NCI-H1105 (cell line): ENCODE data around the gene PLEKHJ1.

Experiments used
- DNase-seq: peaks from one replicate; lab custom pipeline; 2025; lab: John Stamatoyannopoulos, UW

PLEKHJ1 gene

GRCh38 chr19:2197270-2197669 lies 38.9 kb downstream of the PLEKHJ1 start:
- no peak for DNase-seq

DNA sequence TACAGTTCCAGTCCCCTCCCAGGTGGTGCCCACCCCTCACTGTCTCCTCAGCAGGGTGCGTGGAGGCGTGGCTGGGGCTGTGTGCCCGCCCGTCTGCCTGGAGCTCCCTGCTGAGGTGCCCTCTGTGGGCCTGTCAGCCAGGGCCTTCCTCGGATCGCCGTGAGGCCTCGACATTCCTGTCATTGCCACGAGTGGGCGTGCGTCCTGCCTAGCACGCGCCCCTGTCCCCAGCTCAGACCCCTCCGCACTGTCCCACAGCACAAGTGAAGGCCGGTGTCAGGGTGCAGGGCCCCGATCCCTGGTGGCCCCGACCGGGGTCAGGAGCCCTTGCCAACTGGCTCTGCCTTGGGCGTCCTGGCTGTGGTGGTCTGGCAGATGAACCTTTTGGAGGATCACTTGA lies 40.2 kb downstream of the PLEKHJ1 start:
- no peak for DNase-seq

DNA sequence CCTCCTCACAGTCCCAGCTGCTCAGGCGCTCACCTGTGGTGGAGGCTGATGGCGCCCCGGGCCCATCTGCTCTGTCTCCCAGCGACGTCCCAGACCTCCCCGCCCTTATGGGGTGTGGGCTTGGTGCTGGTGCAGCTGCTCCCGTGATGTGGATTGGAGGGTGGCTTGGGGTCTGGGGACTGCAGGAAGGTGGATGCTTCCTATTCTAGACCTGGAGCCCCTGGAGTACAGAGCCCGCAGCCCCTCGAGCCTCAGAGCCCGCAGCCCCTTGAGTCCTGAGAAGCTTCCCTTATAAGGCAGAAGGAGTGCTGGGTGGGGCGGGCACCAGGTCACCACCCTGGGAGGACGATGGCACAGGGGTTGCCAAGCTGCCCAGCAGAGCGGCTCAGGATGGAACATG lies 40.8 kb downstream of the PLEKHJ1 start:
- DNase-seq, result no peak

DNA sequence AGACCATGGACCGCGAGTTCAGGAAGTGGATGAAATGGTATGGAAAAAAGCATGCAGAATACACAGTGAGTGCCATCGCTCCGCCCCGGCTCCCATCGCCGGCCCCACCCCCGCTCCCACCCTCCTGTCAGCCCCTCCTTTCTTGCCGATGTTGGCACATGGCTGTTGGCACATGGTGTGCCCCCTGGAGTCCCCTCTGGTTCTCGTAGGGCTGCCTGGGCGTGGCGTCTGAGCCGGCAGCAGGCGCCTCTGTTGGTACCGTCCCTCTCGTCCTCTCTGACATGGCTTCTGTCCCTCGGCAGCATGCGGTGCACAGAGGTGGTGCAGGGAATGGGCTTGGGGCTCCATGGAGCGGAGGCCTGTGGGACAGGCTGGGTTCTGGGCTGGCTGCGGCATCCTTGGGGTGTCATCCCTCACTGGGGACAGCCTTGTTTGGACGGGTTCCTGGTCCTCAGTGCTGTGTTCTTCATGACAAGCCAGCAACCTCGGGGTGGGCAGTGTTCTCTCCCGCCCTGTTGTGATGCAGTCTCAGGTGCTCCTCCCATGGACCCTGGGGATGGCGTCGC lies 41.5 kb downstream of the PLEKHJ1 start:
- DNase-seq, result no peak

GRCh38 chr19:2193807-2194206 lies 42.3 kb downstream of the PLEKHJ1 start:
- no peak for DNase-seq

GRCh38 chr19:2192862-2193261 lies 43.3 kb downstream of the PLEKHJ1 start:
- no peak for DNase-seq

- no peak for DNase-seq
Observed at GRCh38 chr19:2191456-2192310, 44.4 kb downstream of the PLEKHJ1 start.

- DNase-seq, result no peak
Observed at GRCh38 chr19:2190848-2191455, 45.2 kb downstream of the PLEKHJ1 start.

DNA sequence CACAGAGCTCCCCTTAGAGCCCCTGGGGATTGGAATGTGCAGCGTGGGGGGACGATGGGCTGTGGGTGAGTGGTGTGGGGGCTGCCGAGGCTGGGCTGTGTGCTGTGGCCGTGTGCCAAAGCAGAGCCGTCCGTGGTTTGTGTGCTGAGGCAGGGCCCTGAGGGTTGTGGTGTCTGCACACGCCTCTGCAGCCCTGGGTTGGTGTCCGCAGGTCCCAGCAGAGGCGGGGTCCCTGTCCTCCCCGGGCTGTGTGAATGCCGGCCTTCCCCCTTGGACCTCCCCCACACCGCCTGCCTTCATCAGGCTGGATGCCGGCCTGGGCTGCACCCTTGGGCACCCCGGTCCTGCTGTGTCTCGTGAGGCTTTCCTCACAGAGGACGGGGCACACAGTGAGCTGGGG lies 46.2 kb downstream of the PLEKHJ1 start:
- DNase-seq, result no peak

- no peak for DNase-seq
Observed at GRCh38 chr19:2188708-2189385, 47.3 kb downstream of the PLEKHJ1 start.

DNA sequence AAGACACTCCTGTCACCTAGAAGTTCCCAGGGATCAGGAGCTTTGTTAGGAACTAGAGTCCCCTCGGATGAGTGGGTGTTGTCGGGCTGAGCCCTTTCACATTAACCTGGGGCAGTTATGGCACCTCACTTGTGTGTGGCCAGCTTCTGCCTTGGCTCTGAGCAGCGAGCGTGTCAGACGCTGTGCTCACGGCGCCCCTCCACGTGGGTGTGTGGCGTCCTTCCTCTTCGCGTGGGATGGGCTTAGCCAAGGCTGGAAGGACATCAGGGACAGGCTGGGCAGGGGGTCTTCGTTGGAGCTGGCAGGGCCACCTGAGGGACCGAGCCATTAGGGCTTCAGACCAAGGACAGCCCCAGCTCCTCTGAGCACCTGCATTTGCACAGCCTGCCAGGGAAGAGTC lies 49.0 kb downstream of the PLEKHJ1 start:
- DNase-seq, result no peak

DNA sequence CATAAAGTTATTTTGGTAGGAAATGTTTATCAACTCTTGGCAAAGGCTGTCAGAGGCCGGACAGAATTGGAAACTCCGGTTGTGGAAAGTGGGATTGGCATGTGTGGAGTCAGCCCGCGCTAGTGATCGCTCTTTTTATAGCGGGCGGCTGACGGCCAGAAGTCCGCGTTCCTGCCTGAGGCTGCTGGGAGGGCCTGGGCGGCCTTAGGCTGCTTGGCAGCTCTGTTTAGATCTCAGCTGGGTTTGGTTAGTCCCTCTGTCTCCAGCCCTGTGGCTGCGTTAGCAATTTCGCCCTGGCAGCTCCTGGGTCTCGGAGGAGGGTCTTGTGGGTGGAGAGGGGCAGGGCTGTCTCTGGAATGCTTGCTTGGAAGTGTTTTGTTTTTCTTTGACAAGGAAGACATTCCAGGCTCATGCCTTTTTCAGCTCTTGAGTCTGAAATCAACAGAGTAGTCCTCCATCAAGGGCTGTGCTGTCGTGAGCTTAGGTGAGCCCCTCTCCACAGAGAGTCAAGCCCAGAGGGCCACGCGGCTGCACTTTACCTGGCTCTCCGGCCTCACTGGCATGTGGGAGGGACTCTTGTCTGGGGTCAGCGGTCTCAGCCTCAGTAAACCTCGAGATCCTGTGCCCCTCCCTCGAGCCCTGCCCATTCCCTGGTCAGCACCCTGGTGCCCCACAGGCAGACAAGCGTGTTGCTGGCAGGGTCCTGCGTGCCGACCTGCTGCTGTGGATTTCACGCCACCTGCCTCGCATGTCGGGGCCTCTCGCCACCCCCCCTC lies 49.9 kb downstream of the PLEKHJ1 start:
- no peak for DNase-seq

- DNase-seq, result no peak
Observed at GRCh38 chr19:2185734-2186070, 50.4 kb downstream of the PLEKHJ1 start.

GRCh38 chr19:2184422-2184975 lies 51.6 kb downstream of the PLEKHJ1 start:
- DNase-seq, result no peak
